GM08714 (cell line): ENCODE measurements around the gene TCF7L2.

Experiments
- H3K4me3 ChIP-seq: fragments of 200-500 bp; sonication (Bioruptor generic); 2 replicates; pipeline ENCODE4 v1.5.1; 2014; ENCODE audit warnings: mild to moderate bottlenecking, low read length, inconsistent platforms
- ZNF274 ChIP-seq: IDR thresholded peaks from 2 replicates; pipeline ENCODE4 v1.6.1; 2012; ENCODE audit warnings: mild to moderate bottlenecking, low read depth, low read length

Gene TCF7L2

GRCh38 chr10:113004069-113004618 is 54.1 kb downstream of the TCF7L2 start:
- no peak overlapping the region for H3K4me3 ChIP-seq
- TF ChIP-seq ZNF274 = no peak

GRCh38 chr10:113005380-113005779 is 55.3 kb downstream of the TCF7L2 start:
- H3K4me3 ChIP-seq = no peak overlapping the region
- TF ChIP-seq ZNF274 = no peak

GRCh38 chr10:113006656-113007342 is 56.8 kb downstream of the TCF7L2 start:
- TF ChIP-seq ZNF274 = no peak
- H3K4me3 ChIP-seq = no peak overlapping the region

GRCh38 chr10:113007343-113007771 is 57.3 kb downstream of the TCF7L2 start:
- TF ChIP-seq ZNF274 = no peak
- H3K4me3 ChIP-seq = no peak overlapping the region

GRCh38 chr10:113007821-113008220 is 57.8 kb downstream of the TCF7L2 start:
- no peak for TF ChIP-seq ZNF274
- no peak overlapping the region for H3K4me3 ChIP-seq

GRCh38 chr10:113011592-113012374 is 61.7 kb downstream of the TCF7L2 start:
- TF ChIP-seq ZNF274 = no peak
- no peak overlapping the region for H3K4me3 ChIP-seq

- TF ChIP-seq ZNF274 = no peak
- H3K4me3 ChIP-seq = no peak overlapping the region
Observed at GRCh38 chr10:113015201-113015600, 65.2 kb downstream of the TCF7L2 start.

- TF ChIP-seq ZNF274 = no peak
- H3K4me3 ChIP-seq = no peak overlapping the region
Observed at GRCh38 chr10:113017376-113017775, 67.3 kb downstream of the TCF7L2 start.

- TF ChIP-seq ZNF274 = no peak
- H3K4me3 ChIP-seq = no peak overlapping the region
Observed at GRCh38 chr10:113018034-113018433, 68.0 kb downstream of the TCF7L2 start.

GRCh38 chr10:113019096-113019495 is 69.0 kb downstream of the TCF7L2 start:
- no peak overlapping the region for H3K4me3 ChIP-seq
- no peak for TF ChIP-seq ZNF274

- H3K4me3 ChIP-seq = no peak overlapping the region
- no peak for TF ChIP-seq ZNF274
Observed at GRCh38 chr10:113019692-113020474, 69.8 kb downstream of the TCF7L2 start.

GRCh38 chr10:113020475-113020753 is 70.4 kb downstream of the TCF7L2 start:
- no peak for TF ChIP-seq ZNF274
- H3K4me3 ChIP-seq = no peak overlapping the region

GRCh38 chr10:113020838-113021237 is 70.8 kb downstream of the TCF7L2 start:
- H3K4me3 ChIP-seq = no peak overlapping the region
- TF ChIP-seq ZNF274 = no peak

- H3K4me3 ChIP-seq = no peak overlapping the region
- no peak for TF ChIP-seq ZNF274
Observed at GRCh38 chr10:113021268-113022040, 71.4 kb downstream of the TCF7L2 start.
